Esophagus (tissue), 2 donors: ENCODE measurements around the gene COLEC11. TPM values are rescaled to one million over a fixed set of nuclear protein-coding genes. Genes with fewer than 3 reads are reported as not detected.
A peak's percentile ranks its signal among the peaks of the same experiment; 100 is the strongest.
"Not testable (repeated sequence)": the region's sequence is repeated elsewhere in the genome, so short reads cannot be mapped to it uniquely, and the experiment has no call there.

Experiments used
- H3K27ac ChIP-seq, 2 donors: one replicate each; pipeline ENCODE4 v1.5.1; 2013; ENCODE audit warnings: low read depth in 2 of 2, mild to moderate bottlenecking in 2 of 2, inconsistent platforms in 1 of 2, low read length in 1 of 2, moderate library complexity in 1 of 2
- H3K27me3 ChIP-seq, 2 donors: one replicate each; pipeline ENCODE4 v1.6.1; 2013; ENCODE audit warnings: low read length in 2 of 2, control low read depth in 1 of 2, mild to moderate bottlenecking in 1 of 2; ENCODE audit not compliant: insufficient read depth in 2 of 2, control insufficient read depth in 1 of 2
- H3K36me3 ChIP-seq, 2 donors: one replicate each; pipeline ENCODE4 v1.6.1; 2013; ENCODE audit warnings: low read length in 1 of 2; ENCODE audit not compliant: control insufficient read depth in 2 of 2, insufficient read depth in 2 of 2
- H3K4me1 ChIP-seq, 2 donors: one replicate each; pipeline ENCODE4 v1.6.1; 2013; ENCODE audit warnings: low read length in 1 of 2; ENCODE audit not compliant: control insufficient read depth in 2 of 2, insufficient read depth in 2 of 2
- H3K4me3 ChIP-seq, 2 donors: one replicate each; pipeline ENCODE4 v1.5.1; 2013; ENCODE audit warnings: low read length in 2 of 2, mild to moderate bottlenecking in 2 of 2, low read depth in 1 of 2, moderate library complexity in 1 of 2
- H3K9me3 ChIP-seq, 2 donors: one replicate each; pipeline ENCODE4 v1.6.1; 2013; ENCODE audit warnings: mild to moderate bottlenecking in 2 of 2, low read depth in 1 of 2, low read length in 1 of 2, moderate library complexity in 1 of 2; ENCODE audit not compliant: control insufficient read depth in 2 of 2, insufficient read depth in 1 of 2
- WGBS, 2 donors: extraction: QIAGEN DNeasy Blood & Tissue Kit; methylation state at CpG; one replicate each; pipeline ENCODE4 v1.1.7; 2013; 5-methylcytosine and 5-hydroxymethylcytosine counted together
- polyA plus RNA-seq, 2 donors: library from polyadenylated mRNA; stranded (reverse); fragments of 200-250 nt; gene quantifications; one replicate each; pipeline ENCODE4 v1.2.3, GENCODE V29; 2013
- donor health status: healthy with polysubstance abuse.
- donor health status: Bipolar disorder and iron deficiency.

Gene COLEC11
- polyA plus RNA-seq, 2 donors: 0.43 to 1.3 TPM

DNA sequence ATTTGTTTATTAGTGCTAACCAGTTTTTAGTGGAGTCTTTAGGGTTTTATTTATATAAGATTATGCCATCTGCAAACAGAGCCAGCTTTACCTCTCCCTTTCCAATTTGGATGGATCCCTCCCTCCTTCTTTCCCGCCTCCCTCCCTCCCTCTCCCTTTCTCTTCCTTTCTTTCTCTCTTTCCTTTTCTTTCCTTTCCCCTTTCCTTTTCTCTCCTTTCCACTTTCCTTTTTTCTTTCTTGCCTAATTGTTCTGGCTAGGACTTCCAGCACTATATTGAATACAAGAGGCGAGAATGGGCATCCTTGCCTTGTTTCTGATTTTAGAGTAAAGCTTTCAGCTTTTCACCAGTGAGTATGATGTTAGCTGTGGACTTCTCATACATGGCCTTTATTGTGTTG, 24.1 kb downstream of the COLEC11 start:
- Histone ChIP-seq H3K27me3 (no peaks in the 10 kb centered on the region), H3K36me3 (no peaks in the 10 kb centered on the region), H3K4me3 (no peak overlapping the region), H3K27ac (no peak overlapping the region), H3K9me3 (peaks cover 0 to 2% of the 10 kb centered on the region in 2 donors), H3K4me1 (no peaks in the 10 kb centered on the region)
- 85 to 94% methylated on average over 2 of the region's 2 CpGs for WGBS, 2 donors

DNA sequence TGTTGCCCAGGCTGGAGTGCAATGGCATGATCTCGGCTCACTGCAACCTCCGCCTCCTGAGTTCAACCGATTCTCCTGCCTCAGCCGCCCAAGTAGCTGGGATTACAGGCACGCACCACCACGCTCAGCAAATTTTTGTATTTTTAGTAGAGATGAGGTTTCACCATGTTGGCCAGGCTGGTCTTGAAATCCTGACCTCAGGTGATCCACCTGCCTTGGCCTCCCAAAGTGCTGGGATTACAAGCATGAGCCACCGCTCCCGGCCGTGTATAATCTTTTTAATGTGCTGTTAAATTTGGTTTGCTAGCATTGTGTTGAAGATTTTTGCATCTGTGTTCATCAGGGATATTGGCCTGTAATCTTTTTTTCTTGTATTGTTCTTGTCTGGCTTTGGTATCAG, 24.7 kb downstream of the COLEC11 start:
- H3K27me3 ChIP-seq, H3K27ac ChIP-seq, H3K9me3 ChIP-seq, H3K4me1 ChIP-seq, H3K4me3 ChIP-seq, H3K36me3 ChIP-seq: not testable (repeated sequence)
- 97 to 98% methylated on average over 9 of the region's 9 CpGs for WGBS, 2 donors

DNA sequence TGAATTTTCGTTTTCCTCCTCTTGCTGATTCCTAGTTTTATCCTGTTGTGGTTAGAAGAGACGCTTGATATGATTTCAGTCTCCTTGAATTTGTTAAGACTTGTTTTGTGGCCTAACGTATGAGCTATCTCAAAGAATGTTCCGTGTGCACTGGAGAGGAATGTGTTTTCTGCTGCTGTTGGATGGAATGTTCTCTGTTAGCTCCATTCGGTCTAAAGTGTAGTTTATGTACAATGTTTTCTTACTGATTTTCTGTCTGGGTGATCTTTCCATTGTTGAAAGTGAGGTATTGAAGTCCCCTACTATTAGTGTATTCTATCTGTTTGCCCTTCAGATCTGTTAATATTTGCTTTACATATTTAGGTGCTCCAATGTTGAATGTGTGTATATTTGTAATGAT, 25.9 kb downstream of the COLEC11 start:
- Histone ChIP-seq H3K4me1 (no peaks in the 10 kb centered on the region), H3K27ac (no peak overlapping the region), H3K4me3 (no peak overlapping the region), H3K27me3 (no peaks in the 10 kb centered on the region), H3K9me3 (peaks cover 0 to 2% of the 10 kb centered on the region in 2 donors), H3K36me3 (no peaks in the 10 kb centered on the region)
- 48 to 59% methylated on average over 5 of the region's 5 CpGs for WGBS, 2 donors

DNA sequence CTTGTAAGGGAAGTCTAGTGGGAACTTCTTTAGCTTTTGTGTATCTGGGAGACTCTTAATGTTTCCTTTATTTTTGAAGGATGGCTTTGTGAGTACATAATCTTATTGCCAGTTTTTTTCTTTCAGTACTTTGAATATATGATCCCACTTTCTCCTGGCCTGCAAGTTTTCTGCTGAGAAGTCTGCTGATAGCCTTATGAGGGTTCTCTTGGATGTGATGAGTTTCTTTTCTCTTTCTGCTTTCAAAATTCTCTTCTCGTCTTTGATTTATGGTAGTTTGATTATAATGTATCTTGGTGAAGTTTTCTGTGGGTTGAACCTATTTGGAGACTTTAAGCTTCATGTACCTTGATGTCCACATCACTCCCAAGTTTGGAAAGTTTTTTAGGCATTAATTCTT, 28.1 kb downstream of the COLEC11 start:
- Histone ChIP-seq H3K36me3 (no peaks in the 10 kb centered on the region), H3K4me1 (peaks cover 0 to 4% of the 10 kb centered on the region in 2 donors), H3K9me3 (no peaks in the 10 kb centered on the region), H3K27me3 (no peaks in the 10 kb centered on the region), H3K4me3 (no peak overlapping the region), H3K27ac (no peak overlapping the region)
- WGBS, 2 donors: 89 to 95% methylated on average over 1 of the region's 1 CpG

DNA sequence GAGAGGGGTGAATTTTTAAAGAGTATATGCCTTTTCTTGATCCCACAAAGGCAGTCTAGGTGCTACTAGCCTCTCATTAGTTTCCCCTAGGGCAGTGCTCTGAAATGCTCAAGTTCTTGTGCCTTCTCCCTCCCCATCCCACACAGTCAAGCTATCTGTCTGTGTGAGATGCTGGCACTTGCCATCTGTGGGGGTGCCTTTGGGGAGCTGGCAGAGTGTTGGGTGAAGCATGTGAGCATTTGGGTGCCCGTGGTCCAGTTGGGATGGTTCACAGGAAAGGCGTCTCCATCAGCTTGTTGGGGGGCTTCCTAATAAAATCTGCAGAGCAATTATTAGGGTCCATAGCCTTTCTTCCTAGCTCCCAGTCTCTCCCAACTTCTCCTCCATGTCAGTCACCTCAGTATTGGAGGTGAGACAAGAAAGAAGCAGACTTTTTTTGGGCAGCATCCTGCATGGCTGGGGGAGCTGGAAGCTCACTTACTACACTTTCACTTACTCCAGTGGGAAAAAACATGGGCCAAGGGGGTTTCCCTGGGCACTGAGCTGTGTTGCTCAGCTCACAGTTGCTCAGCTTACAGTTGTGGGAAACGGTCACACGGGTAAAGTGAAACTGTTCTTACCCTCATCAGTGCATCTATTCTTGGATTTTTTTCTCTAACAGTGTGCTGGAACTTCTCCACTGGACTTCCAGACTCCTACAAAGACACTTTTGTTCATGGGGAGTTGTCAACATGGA, 29.3 kb downstream of the COLEC11 start:
- Histone ChIP-seq H3K27me3 (no peaks in the 10 kb centered on the region), H3K4me1 (peaks cover 0 to 4% of the 10 kb centered on the region in 2 donors), H3K36me3 (no peaks in the 10 kb centered on the region), H3K4me3 (no peak overlapping the region), H3K27ac (no peak overlapping the region), H3K9me3 (no peaks in the 10 kb centered on the region)
- WGBS, 2 donors: 72 to 85% methylated on average over 4 of the region's 4 CpGs

DNA sequence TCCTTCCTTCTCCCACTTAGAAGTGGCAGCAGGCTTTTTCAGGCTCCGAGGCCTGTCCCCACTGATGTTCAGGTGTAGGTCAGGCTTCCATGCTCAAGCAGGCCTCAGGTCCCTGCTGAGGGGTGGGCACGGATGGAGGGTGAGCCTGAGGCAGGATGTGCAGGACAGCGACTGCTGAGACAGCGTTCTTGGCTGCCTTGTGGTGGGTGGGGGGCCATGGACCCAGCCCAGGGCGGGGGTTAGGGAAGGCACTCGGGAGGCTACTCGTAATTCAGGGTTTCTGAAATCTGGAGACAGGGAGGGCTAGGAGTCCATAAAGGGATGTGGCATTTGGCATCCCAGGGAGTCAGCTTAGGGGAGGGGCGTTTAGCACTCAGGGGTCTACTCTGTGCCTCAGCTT, 30.3 kb downstream of the COLEC11 start:
- H3K27me3 ChIP-seq: no peaks in the 10 kb centered on the region
- no peak overlapping the region for H3K27ac ChIP-seq
- WGBS, 2 donors: 93 to 96% methylated on average over 8 of the region's 8 CpGs
- no peaks in the 10 kb centered on the region for H3K9me3 ChIP-seq
- H3K4me3 ChIP-seq: no peak overlapping the region
- H3K36me3 ChIP-seq: no peaks in the 10 kb centered on the region
- peaks cover 0 to 4% of the 10 kb centered on the region in 2 donors for H3K4me1 ChIP-seq

DNA sequence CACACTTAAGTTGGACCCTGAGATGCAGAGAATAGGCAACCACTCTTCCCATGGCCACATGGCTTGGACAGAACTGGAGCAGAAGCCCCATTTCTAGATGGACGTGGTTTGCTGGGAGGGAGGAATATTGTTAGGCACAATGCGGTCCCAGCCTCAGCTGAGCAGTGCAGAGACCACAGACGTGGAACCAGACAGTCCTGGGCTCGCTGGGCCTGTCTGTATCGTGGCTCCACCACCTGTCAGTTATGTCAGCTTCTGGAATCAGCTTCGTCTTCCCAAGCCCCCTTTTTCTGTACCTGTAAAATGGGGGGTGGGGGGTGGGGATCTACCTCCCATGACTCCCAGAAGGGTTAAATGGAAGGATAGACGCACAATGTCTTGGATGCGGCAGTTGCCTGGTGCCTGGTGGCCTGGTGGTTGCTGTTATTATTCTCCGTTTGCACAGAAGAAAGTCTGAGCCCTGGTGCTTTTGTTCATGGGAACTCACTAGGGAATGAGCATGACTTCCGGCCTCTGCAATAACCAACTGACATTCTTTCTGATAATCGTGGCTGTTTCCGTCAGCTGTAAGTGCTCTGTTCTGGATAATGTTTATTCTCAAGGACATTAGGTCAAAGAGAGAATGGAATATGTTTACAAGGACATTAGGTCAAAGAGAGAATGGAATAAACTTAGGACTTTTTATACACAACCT, 31.4 kb downstream of the COLEC11 start:
- Histone ChIP-seq H3K4me3 (no peak overlapping the region), H3K27me3 (no peaks in the 10 kb centered on the region), H3K4me1 (peaks cover under 1 to 4% of the 10 kb centered on the region in 2 donors), H3K36me3 (no peaks in the 10 kb centered on the region), H3K27ac (peak overlapping the region; percentile 6 to 57), H3K9me3 (no peaks in the 10 kb centered on the region)
- 65 to 69% methylated on average over 12 of the region's 12 CpGs for WGBS, 2 donors

DNA sequence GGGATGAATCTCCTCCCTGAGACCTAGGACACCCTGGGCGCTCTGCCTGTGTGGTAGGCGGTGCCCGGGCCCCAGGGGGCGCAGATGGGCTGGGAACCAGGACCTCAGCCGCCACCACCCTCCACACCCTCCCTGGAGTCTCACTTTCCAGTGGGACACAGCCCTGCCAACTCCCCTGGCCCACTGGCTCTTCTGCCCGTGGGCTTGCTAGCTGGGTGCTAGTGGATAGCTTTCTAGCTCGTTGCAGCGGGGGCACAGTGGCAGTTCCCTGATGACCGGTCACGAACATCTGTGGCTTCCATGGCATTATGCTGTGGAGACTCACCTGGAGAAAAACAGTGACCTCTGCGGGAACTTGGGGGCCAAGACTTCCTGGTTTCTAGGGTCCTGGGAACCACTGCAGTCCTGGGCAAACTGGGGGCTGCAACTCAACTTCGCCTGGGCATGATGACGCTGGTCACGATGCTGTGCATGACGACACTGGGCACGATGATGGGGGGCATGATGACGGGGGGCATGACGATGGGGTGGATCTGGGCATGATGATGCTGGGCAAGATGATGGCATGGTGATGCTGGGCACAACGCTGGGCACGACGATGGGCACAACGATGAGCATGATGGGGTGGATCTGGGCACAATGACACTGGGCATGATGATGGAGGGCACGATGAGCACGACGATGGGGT, 32.0 kb downstream of the COLEC11 start:
- H3K4me1 ChIP-seq: peaks cover 2 to 4% of the 10 kb centered on the region in 2 donors
- H3K27ac ChIP-seq: peak overlapping the region in 1 of 2 donors; percentile 51
- no peaks in the 10 kb centered on the region for H3K36me3 ChIP-seq
- H3K4me3 ChIP-seq: no peak overlapping the region
- no peaks in the 10 kb centered on the region for H3K9me3 ChIP-seq
- 83 to 87% methylated on average over 25 of the region's 25 CpGs for WGBS, 2 donors
- H3K27me3 ChIP-seq: no peaks in the 10 kb centered on the region

DNA sequence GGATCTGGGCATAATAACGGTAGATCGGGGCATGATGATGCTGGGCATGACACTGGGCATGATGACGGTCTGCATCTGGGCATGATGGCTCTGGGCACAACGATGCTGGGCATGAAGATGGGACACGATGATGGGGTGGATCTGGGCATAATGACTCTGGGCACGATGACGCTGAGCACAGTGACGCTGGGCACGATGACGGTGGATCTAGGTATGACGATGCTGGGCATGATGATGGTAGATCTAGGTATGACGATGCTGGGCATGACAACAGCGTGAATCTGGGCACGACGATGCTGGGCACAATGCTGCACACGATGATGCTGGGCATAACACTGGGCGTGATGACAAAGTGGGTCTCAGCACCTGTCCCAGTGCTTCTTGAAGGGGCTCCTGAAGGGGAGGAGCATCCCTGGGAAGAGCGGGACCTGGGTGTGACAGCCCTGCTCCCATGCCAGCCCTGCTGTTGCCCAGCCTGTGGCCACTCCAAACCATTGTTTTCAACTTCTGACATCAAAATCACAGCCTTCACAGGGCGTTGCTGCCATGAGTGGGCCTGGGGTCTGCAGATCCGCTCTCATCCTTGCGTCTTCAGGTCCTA, 32.7 kb downstream of the COLEC11 start:
- H3K4me3 ChIP-seq: no peak overlapping the region
- H3K27ac ChIP-seq: no peak overlapping the region
- no peaks in the 10 kb centered on the region for H3K36me3 ChIP-seq
- H3K27me3 ChIP-seq: no peaks in the 10 kb centered on the region
- H3K9me3 ChIP-seq: no peaks in the 10 kb centered on the region
- 91 to 94% methylated on average over 21 of the region's 21 CpGs for WGBS, 2 donors
- H3K4me1 ChIP-seq: peaks cover 2 to 4% of the 10 kb centered on the region in 2 donors
